Endothelial cell of umbilical vein (primary cell): Measurements from ENCODE around the gene PFDN4.

Source experiments
- EZH2 ChIP-seq: IDR thresholded peaks from 2 replicates; pipeline ENCODE4 v1.6.1; 2012; ENCODE audit warnings: borderline replicate concordance, low read depth, mild to moderate bottlenecking, moderate library complexity, low read length, inconsistent platforms; ENCODE audit not compliant: severe bottlenecking
- JUN ChIP-seq: IDR thresholded peaks from 2 replicates; pipeline ENCODE4 v1.6.1; 2011; ENCODE audit warnings: borderline replicate concordance, low read depth; ENCODE audit not compliant: insufficient read length, insufficient read depth
- MYC ChIP-seq: IDR thresholded peaks from one replicate; pipeline ENCODE4 v1.6.1; 2011; ENCODE audit warnings: mild to moderate bottlenecking, low read depth, low read length
- POLR2A ChIP-seq: IDR thresholded peaks from 2 replicates; pipeline ENCODE4 v1.6.1; 2012; ENCODE audit warnings: low read depth, mild to moderate bottlenecking, control low read depth, low read length
- POLR2AphosphoS5 ChIP-seq: IDR thresholded peaks from 2 replicates; pipeline ENCODE4 v1.6.1; 2012; ENCODE audit warnings: low read depth, mild to moderate bottlenecking, control low read depth, low read length, moderate library complexity; ENCODE audit not compliant: insufficient read depth
- TF ChIP-seq, protein P1 (sequence below), 2 donors: IDR thresholded peaks; 1 replicate in 1 of 2; 2 replicates in 1 of 2; pipeline ENCODE4 v1.5.1; 2011; ENCODE audit warnings: low read length in 2 of 2, mild to moderate bottlenecking in 2 of 2, moderate library complexity in 2 of 2, control low read depth in 1 of 2, inconsistent platforms in 1 of 2, low read depth in 1 of 2; ENCODE audit not compliant: insufficient read depth in 1 of 2; ENCODE audit errors: extremely low read depth in 1 of 2
- TF ChIP-seq, protein P2 (sequence below): IDR thresholded peaks from 2 replicates; pipeline ENCODE4 v1.6.1; 2011; ENCODE audit not compliant: insufficient read depth, insufficient read length

GRCh38 chr20:54227751-54228150 is 19.9 kb downstream of the PFDN4 start:
- TF ChIP-seq, protein P1, sequence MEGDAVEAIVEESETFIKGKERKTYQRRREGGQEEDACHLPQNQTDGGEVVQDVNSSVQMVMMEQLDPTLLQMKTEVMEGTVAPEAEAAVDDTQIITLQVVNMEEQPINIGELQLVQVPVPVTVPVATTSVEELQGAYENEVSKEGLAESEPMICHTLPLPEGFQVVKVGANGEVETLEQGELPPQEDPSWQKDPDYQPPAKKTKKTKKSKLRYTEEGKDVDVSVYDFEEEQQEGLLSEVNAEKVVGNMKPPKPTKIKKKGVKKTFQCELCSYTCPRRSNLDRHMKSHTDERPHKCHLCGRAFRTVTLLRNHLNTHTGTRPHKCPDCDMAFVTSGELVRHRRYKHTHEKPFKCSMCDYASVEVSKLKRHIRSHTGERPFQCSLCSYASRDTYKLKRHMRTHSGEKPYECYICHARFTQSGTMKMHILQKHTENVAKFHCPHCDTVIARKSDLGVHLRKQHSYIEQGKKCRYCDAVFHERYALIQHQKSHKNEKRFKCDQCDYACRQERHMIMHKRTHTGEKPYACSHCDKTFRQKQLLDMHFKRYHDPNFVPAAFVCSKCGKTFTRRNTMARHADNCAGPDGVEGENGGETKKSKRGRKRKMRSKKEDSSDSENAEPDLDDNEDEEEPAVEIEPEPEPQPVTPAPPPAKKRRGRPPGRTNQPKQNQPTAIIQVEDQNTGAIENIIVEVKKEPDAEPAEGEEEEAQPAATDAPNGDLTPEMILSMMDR (IDR thresholded peaks at IDR 0.05; ENCODE audit: extremely low read depth in 1 of 2, insufficient read depth in 1 of 2, low read depth in 1 of 2, low read length in 2 of 2) = no peak
- no peak for TF ChIP-seq POLR2AphosphoS5
- no peak for TF ChIP-seq EZH2
- TF ChIP-seq MYC = no peak
- no peak for TF ChIP-seq POLR2A
- TF ChIP-seq, protein P2, sequence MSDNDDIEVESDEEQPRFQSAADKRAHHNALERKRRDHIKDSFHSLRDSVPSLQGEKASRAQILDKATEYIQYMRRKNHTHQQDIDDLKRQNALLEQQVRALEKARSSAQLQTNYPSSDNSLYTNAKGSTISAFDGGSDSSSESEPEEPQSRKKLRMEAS = no peak
- no peak for TF ChIP-seq JUN
